Bronchial epithelial cell (primary cell): Measurements from ENCODE around the gene EEF1AKMT2. TPM values are rescaled to one million over a fixed set of nuclear protein-coding genes. Genes with fewer than 3 reads are reported as not detected.
A peak's percentile ranks its signal among the peaks of the same experiment; 100 is the strongest.
"Not testable (repeated sequence)": the region's sequence is repeated elsewhere in the genome, so short reads cannot be mapped to it uniquely, and the experiment has no call there.

Source experiments
- DNase-seq: peaks from one replicate; pipeline ENCODE4 v3.0.0-alpha.2; 2010; ENCODE audit warnings: low read depth
- FAIRE-seq: peaks from 2 replicates; lab custom pipeline; 2011; peaks lifted over from hg19 to GRCh38; lab: Jason Lieb, UNC
- H3K27me3 ChIP-seq: 2 replicates; pipeline ENCODE4 v1.5.1; 2011; ENCODE audit warnings: low read length; ENCODE audit not compliant: control insufficient read depth, insufficient read depth
- H3K36me3 ChIP-seq: 2 replicates; pipeline ENCODE4 v1.5.1; 2011; ENCODE audit warnings: low read length; ENCODE audit not compliant: control insufficient read depth, insufficient read depth
- H3K4me3 ChIP-seq: 2 replicates; pipeline ENCODE4 v1.5.1; 2011; ENCODE audit warnings: mild to moderate bottlenecking, low read depth, low read length, control low read depth
- CTCF ChIP-seq: IDR thresholded peaks from 2 replicates; pipeline ENCODE4 v1.5.1; 2011; ENCODE audit warnings: mild to moderate bottlenecking, moderate library complexity, low read length, control low read depth, inconsistent platforms; ENCODE audit not compliant: insufficient read depth, severe bottlenecking
- total RNA-seq: library from RNA; depleted of rRNA; stranded (reverse); fragments of >200 nt; gene quantifications from 2 replicates; pipeline ENCODE4 v1.2.1, GENCODE V29; 2014

EEF1AKMT2 gene
- total RNA-seq, 1 donor from 2014 or later, result 21.1 TPM

DNA sequence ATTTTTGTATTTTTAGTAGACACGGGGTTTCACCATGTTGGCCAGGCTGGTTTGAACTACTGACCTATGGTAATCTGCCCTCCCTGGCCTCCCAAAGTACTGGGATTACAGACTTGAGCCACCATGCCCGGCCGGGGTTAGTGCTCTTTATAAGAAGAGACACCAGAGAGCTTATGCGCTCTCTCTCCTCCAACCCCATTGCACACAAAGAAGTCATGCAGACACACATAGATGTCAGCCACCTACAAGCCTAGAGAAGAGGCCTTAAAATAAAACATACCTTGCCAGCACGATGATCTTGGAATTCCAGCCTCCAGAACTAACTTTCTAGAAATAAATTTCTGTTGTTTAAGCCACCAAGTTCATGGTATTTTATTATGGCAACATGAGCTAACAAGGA, 37.5 kb downstream of the EEF1AKMT2 start:
- DNase-seq (no peak), FAIRE-seq (no peak)
- TF ChIP-seq CTCF, result no peak
- Histone ChIP-seq H3K4me3 (no peak overlapping the region), H3K27me3 (no peaks in the 10 kb centered on the region), H3K36me3 (peaks cover 2% of the 10 kb centered on the region)

- Histone ChIP-seq H3K4me3 (no peak overlapping the region), H3K27me3 (no peaks in the 10 kb centered on the region), H3K36me3 (no peaks in the 10 kb centered on the region)
- no peak for TF ChIP-seq CTCF
- DNase-seq (no peak), FAIRE-seq (no peak)
Observed at GRCh38 chr10:124748953-124749645, 42.6 kb downstream of the EEF1AKMT2 start.

- DNase-seq, result no peak
- peak; percentile 86 for FAIRE-seq
- TF ChIP-seq CTCF, result no peak
- H3K27me3 ChIP-seq, result no peaks in the 10 kb centered on the region
- no peaks in the 10 kb centered on the region for H3K36me3 ChIP-seq
- no peak overlapping the region for H3K4me3 ChIP-seq
Observed at GRCh38 chr10:124748166-124748565, 43.5 kb downstream of the EEF1AKMT2 start.

- no peak for TF ChIP-seq CTCF
- no peak overlapping the region for H3K4me3 ChIP-seq
- FAIRE-seq, result no peak
Observed at GRCh38 chr10:124747745-124748144, 43.9 kb downstream of the EEF1AKMT2 start.

GRCh38 chr10:124746992-124747391, 44.7 kb downstream of the EEF1AKMT2 start:
- H3K27me3 ChIP-seq, result no peaks in the 10 kb centered on the region
- no peaks in the 10 kb centered on the region for H3K36me3 ChIP-seq
- FAIRE-seq, result no peak
- TF ChIP-seq CTCF, result no peak
- DNase-seq, result peak; percentile 81
- no peak overlapping the region for H3K4me3 ChIP-seq

More at GRCh38 chr10:124747745-124748144, 43.9 kb downstream of the EEF1AKMT2 start:
- DNase-seq, result no peak
- no peaks in the 10 kb centered on the region for H3K27me3 ChIP-seq
- no peaks in the 10 kb centered on the region for H3K36me3 ChIP-seq

GRCh38 chr10:124746447-124746846, 45.2 kb downstream of the EEF1AKMT2 start:
- not testable (repeated sequence) for H3K36me3 ChIP-seq

More at GRCh38 chr10:124746447-124746846, 45.2 kb downstream of the EEF1AKMT2 start:
- not testable (repeated sequence) for FAIRE-seq, DNase-seq, H3K4me3 ChIP-seq, H3K27me3 ChIP-seq
